ENCODE results near the gene RTKN.
A peak's percentile ranks its signal among the peaks of the same experiment; 100 is the strongest.
"Not testable (repeated sequence)": the region's sequence is repeated elsewhere in the genome, so short reads cannot be mapped to it uniquely, and the experiment has no call there.

RTKN gene

GRCh38 chr2:74448771-74449170, 7.0 kb upstream of the RTKN start:
- TF ChIP-seq CTCF (IDR thresholded peaks at IDR 0.05; ENCODE audit: low read depth, low read length, missing control alignments) = no peak
- no peak for DNase-seq (ENCODE audit: low read depth)
- H3K4me3 ChIP-seq (ENCODE audit: low read depth, low read length) = no peak overlapping the region

- no peak for DNase-seq (ENCODE audit: low read depth)
- H3K4me3 ChIP-seq (ENCODE audit: low read depth, low read length) = no peak overlapping the region
- TF ChIP-seq CTCF (IDR thresholded peaks at IDR 0.05; ENCODE audit: low read depth, low read length, missing control alignments) = no peak
These were observed 5.7 kb upstream of the RTKN start for GRCh38 chr2:74447230-74447999.

GRCh38 chr2:74444498-74445318, 3.0 kb upstream of the RTKN start:
- DNase-seq (ENCODE audit: low read depth) = no peak
- no peak overlapping the region for H3K4me3 ChIP-seq (ENCODE audit: low read depth, low read length)
- no peak for TF ChIP-seq CTCF (IDR thresholded peaks at IDR 0.05; ENCODE audit: low read depth, low read length, missing control alignments)

GRCh38 chr2:74442483-74443297, 953 bp upstream of the RTKN start:
- DNase-seq (ENCODE audit: low read depth) = not testable (repeated sequence)
- H3K4me3 ChIP-seq (ENCODE audit: low read depth, low read length) = peak overlapping the region; percentile 28; the same call in 1 of the 2 replicates

- no peak for DNase-seq (ENCODE audit: low read depth)
- peak overlapping the region; percentile 28 for H3K4me3 ChIP-seq (ENCODE audit: low read depth, low read length)
- no peak for TF ChIP-seq CTCF (IDR thresholded peaks at IDR 0.05; ENCODE audit: low read depth, low read length, missing control alignments)
These were observed 507 bp downstream of the RTKN start for GRCh38 chr2:74441170-74441689.

GRCh38 chr2:74440378-74441169, 1.2 kb downstream of the RTKN start:
- peak overlapping the region; percentile 57 for H3K4me3 ChIP-seq (ENCODE audit: low read depth, low read length)
- no peak for DNase-seq (ENCODE audit: low read depth)
- TF ChIP-seq CTCF (IDR thresholded peaks at IDR 0.05; ENCODE audit: low read depth, low read length, missing control alignments) = peak; percentile 39

All from GM12864 (cell line).